ENCODE results near the gene NIPSNAP3A.
A peak's percentile ranks its signal among the peaks of the same experiment; 100 is the strongest.
"Not testable (repeated sequence)": the region's sequence is repeated elsewhere in the genome, so short reads cannot be mapped to it uniquely, and the experiment has no call there.

The NIPSNAP3A gene

GRCh38 chr9:104747565-104748358, at the start of gene NIPSNAP3A:
Gene NIPSNAP3A, plus strand, starts transcription at chr9:104747683. Its CDS starts 110 bp downstream, at chr9:104747793.
- peak; percentile 85 for DNase-seq (ENCODE audit: low spot score)

GRCh38 chr9:104700306-104700705, 47.2 kb upstream of the NIPSNAP3A start:
- no peak for DNase-seq (ENCODE audit: low spot score)

DNA sequence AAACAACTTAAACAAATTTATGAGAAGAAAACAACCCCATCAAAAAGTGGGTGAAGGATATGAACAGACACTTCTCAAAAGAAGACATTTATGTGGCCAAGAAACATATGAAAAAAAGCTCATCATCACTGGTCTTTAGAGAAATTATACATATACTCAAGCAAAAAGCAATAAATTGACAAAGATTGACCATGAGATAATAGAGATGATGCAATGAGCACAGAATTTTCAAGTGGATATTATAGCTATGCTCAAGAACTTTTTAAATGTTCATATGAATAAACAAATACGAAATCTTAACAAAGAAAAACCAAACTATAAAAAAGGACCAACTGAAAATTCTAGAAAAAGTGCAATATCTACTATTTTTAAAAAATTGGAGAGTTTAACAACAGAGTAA, 38.7 kb upstream of the NIPSNAP3A start:
- not testable (repeated sequence) for DNase-seq (ENCODE audit: low spot score)

GRCh38 chr9:104711604-104712003, 35.9 kb upstream of the NIPSNAP3A start:
- DNase-seq (ENCODE audit: low spot score) = no peak

DNA sequence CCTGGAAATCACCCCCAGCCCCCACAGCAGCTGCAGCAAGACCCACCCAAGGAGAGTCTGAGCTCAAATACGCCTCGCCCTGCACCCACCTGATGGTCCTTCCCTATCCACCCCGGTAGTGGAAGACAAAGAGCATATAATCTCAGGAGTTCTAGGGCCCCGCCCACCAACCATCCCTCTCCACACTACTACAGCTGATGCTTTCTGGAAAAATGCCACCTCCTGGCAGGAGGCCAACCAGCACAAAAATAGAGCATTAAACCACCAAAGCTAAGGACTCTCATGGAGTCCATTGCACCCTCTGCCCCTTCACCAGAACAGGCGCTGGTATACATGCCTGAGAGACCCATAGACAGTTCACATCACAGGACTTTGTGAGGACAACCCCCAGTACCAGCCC, 22.5 kb upstream of the NIPSNAP3A start:
- no peak for DNase-seq (ENCODE audit: low spot score)

GRCh38 chr9:104738452-104738851, 9.0 kb upstream of the NIPSNAP3A start:
- DNase-seq (ENCODE audit: low spot score) = no peak

- no peak for DNase-seq (ENCODE audit: low spot score)
Measured at GRCh38 chr9:104740621-104741020, 6.9 kb upstream of the NIPSNAP3A start.

DNA sequence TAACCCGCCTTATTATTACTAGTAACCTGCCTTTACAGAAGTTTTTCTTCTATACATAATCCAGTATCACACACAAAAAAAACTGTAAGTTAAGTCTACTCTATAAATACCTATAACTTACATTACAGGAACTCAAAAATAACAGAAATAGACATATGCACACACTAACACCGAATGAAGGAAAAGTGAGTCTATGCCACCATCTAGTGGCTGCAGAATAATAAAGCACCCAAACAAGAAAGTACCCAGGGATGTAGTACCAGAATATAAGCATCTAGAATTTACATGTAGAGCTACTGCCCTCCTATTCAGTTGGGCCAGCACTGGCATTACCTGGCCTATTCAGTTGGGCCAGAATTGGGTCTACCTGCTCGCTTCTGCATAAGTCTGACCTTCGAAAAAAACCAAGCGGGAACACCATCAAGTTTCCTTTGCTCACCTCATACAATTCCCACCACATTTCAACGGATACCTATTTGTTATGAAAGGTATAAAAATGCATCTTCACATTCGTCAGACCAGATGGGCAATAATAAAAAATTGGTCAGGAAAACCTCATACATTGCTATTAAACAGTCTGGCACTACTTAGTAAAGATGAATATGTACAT, 4.0 kb upstream of the NIPSNAP3A start:
- peak; percentile 56 for DNase-seq (ENCODE audit: low spot score)

GRCh38 chr9:104745852-104746251, 1.6 kb upstream of the NIPSNAP3A start:
- no peak for DNase-seq (ENCODE audit: low spot score)

DNA sequence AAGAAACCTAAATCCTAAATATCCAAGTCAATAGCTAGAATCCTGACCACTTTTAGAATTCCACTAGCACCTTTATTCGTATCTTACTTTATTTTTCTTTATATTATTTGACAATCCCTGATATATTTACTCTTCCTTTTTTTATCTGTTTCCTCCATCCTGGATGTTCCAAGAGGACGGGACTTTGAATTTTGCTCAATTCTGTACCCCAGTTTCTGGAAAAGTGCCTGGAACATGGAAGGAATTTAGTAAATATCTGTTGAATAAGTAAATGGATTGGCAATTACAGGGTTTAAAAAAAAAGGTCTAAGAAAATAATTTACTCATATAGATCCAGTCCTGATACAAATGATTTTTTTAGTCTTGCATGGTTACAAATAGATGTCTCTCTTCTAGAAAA, 1.2 kb upstream of the NIPSNAP3A start:
- no peak for DNase-seq (ENCODE audit: low spot score)

DNA sequence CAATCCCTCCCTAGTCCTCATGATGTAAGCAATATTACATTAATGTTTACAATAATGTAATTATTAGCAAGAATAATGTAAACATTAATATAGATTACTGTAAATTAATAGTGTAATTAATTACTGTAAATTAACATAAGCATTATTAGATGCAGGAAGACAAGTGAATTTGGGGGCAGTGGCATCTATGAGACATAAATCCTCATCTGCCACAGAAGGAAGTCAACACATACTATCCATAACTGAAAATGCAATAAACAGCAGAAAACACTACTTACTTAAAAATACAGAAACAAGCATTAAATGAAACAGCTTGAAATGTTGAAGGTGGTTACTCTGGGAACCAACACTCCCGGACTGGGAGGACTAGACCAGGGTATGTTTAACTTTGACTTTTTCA, 685 bp upstream of the NIPSNAP3A start:
- DNase-seq (ENCODE audit: low spot score) = no peak

DNA sequence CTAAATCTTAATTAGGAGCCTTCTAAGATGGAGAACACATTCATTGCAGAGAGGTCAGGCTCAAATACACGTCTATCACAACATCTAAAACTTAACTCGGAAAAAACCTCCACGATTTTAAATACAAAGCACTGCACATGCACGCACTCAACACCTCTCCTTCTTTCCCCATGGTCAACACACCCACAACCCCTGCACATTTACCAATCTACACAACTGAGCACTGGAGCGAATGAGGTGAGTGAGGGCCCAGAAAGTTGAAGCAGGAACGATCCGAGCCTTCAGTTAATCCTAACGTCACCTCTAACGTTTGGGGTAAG, 278 bp upstream of the NIPSNAP3A start:
- no peak for DNase-seq (ENCODE audit: low spot score)

- DNase-seq (ENCODE audit: low spot score) = peak; percentile 1
Measured at GRCh38 chr9:104748359-104749031, 1.0 kb downstream of the NIPSNAP3A start.

DNA sequence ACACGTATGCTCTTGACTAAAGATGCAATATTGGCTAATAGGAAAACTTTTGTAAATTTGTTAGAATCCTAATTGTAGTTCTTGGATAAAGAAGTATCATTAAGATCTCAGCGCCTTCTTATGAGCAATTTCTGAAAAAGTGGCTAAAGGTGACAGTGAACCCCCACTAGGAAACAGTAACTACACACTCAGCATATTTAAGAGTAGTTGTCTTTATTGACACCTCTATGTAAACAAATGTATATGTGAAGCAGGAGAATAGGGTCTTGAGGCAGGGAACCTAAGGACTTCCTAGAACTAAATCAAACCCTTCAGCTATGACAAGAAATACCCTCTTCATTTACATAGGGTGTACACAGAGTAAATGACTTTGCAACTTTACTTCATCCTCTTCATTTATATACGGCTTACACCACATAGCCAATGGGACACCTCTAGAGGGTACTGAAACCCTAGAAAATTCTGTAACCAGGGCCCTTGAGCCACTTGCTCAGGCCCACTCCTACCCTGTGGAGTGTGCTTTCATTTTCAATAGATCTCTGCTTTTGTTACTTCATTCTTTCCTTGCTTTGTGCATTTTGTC, 2.8 kb downstream of the NIPSNAP3A start:
- DNase-seq (ENCODE audit: low spot score) = no peak

- DNase-seq (ENCODE audit: low spot score) = no peak
Measured at GRCh38 chr9:104758974-104759373, 11.5 kb downstream of the NIPSNAP3A start.

GRCh38 chr9:104765138-104765537, 17.7 kb downstream of the NIPSNAP3A start:
- DNase-seq (ENCODE audit: low spot score) = no peak

DNA sequence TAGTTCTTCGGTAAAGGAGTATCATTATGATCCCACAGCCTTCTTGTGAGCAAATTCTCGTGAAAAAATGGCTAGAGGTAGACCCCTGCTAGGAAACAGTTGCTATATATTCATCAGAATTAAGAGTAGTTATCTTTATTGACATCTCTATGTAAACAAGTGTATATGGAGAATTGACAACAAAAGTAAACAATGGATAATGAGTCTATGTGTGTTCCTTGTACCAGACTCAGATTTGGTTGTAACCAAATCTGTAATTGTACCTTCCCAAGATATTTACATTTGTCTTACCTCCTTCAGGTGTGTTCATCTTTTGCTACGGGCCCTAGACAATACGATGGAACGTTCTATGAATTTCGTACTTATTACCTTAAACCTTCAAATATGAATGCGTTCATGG, 18.5 kb downstream of the NIPSNAP3A start:
- no peak for DNase-seq (ENCODE audit: low spot score)

GRCh38 chr9:104767507-104767906, 20.0 kb downstream of the NIPSNAP3A start:
- DNase-seq (ENCODE audit: low spot score) = no peak

DNA sequence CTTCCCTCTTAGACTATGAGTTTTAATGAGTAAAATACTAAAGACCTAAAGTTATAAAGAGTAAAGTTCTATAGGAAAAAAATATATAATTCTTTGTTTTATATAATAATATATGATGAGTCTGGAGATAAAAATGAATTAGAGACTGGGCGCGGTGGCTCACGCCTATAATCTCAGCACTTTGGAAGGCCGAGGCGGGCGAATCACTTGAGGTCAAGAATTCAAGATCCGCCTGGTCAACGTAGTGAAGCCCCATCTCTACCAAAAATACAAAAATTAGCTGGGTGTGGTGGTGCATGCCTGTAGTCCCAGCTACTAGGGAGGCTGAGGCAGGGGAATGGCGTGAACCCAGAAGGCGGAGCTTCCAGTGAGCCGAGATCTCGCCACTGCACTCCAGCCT, 21.5 kb downstream of the NIPSNAP3A start:
- not testable (repeated sequence) for DNase-seq (ENCODE audit: low spot score)

DNA sequence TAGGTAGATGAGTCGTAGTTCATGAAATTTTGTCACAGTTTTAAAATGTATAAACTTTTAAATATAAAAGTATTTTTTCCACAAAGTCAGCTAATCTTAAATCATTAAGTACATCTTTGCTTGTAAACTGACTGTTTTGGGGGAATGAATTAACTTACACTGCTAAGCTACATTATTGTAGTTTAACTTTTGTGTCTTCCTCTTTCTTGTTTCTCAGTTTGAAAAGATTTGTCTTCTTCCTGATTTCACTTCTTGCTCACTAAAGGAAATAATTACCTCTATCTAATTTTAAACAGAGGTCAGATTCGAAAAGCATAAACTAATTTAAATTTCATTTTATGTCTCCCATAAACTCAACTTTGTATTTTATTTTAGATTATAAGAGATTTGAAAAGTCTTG, 22.2 kb downstream of the NIPSNAP3A start:
- DNase-seq (ENCODE audit: low spot score) = no peak

- DNase-seq (ENCODE audit: low spot score) = no peak
Measured at GRCh38 chr9:104772714-104773510, 25.4 kb downstream of the NIPSNAP3A start.

DNA sequence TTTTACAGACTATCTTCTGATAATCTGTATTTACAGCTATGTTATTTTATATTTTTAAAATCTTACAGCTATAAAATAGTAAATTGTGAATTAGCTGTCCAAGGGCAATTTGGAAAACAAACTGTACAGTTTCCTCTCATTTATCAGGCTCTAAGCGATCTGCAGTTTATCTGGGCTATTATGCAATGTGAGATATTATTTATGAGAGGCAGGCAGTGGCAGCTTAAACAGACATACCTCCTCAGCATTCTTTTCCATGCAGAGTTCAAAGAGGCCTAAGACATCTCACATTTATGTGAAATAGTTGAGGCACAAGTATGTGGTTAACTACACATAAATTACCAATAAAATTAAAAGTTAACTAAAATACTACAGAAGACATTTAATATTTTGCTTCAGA, 26.6 kb downstream of the NIPSNAP3A start:
- no peak for DNase-seq (ENCODE audit: low spot score)
